ENCODE measurements around the gene NF2. TPM values are rescaled to one million over a fixed set of nuclear protein-coding genes. Genes with fewer than 3 reads are reported as not detected.

NF2 gene
- total and polyA plus RNA-seq, 2 of the 8 experiments (the other 6 are each of a cell fraction or from before 2014, with no cell fraction given) = 17.6 to 53.6 TPM

DNA sequence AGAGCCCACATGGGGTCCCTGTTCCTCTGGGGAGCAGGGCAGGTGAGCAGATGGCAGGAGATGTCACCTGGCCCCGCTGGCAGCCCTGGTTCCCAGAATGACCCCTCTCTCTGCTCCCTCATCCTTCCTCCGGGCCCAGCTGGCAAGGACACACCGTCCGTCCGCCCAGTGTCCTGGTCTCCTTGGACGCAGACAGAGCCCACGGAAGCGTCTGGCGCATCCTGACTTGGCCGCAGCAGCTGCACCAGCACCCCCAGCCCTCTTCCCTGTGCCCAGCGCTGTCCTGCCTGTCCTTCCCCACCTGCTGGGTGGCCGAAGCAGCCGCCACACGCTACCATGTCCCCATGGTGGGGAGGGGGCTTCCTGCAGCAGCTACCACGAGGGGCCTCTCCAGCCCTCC, 106.8 kb downstream of the NF2 start (continued):
- TF ChIP-seq, protein P1, sequence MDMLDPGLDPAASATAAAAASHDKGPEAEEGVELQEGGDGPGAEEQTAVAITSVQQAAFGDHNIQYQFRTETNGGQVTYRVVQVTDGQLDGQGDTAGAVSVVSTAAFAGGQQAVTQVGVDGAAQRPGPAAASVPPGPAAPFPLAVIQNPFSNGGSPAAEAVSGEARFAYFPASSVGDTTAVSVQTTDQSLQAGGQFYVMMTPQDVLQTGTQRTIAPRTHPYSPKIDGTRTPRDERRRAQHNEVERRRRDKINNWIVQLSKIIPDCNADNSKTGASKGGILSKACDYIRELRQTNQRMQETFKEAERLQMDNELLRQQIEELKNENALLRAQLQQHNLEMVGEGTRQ (IDR thresholded peaks at IDR 0.05; ENCODE audit: low read length) = no peak
- TF ChIP-seq KDM5A (IDR thresholded peaks at IDR 0.05; ENCODE audit: low read length) (no peak), E2F6 (IDR thresholded peaks at IDR 0.05) (no peak), RXRA (IDR thresholded peaks at IDR 0.05; ENCODE audit: insufficient read depth, low read depth, low read length) (no peak), KDM1A (IDR thresholded peaks at IDR 0.05; ENCODE audit: borderline replicate concordance, low read length) (no peak)
